ENCODE results near the gene TTC39A. TPM values are rescaled to one million over a fixed set of nuclear protein-coding genes. Genes with fewer than 3 reads are reported as not detected.

TTC39A gene
- total RNA-seq, 1 donor: 0.43 TPM

DNA sequence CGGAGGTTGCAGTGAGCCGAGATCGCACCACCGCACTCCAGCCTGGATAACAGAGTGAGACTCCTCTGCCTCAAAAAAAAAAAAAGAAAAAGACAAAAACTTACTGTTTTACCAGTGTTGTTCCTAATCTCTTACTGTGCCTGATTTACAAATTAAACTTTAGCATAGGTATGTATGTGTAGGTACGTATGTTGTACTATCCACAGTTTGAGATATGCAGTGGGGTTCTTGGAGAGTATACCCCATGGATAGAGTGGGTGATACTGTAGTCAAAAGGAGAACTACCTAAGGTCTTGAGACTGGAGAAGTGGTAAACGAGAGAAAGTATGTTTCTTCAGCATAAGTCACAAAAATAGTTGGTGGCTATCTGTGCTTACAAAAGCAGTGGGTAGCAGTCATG lies 55.7 kb downstream of the TTC39A start:
- no peak overlapping the region for H3K4me3 ChIP-seq (ENCODE audit: low read depth, low read length)
- no peak for DNase-seq (ENCODE audit: low read depth)
- TF ChIP-seq CTCF (IDR thresholded peaks at IDR 0.05; ENCODE audit: insufficient read depth, low read depth, low read length): no peak

DNA sequence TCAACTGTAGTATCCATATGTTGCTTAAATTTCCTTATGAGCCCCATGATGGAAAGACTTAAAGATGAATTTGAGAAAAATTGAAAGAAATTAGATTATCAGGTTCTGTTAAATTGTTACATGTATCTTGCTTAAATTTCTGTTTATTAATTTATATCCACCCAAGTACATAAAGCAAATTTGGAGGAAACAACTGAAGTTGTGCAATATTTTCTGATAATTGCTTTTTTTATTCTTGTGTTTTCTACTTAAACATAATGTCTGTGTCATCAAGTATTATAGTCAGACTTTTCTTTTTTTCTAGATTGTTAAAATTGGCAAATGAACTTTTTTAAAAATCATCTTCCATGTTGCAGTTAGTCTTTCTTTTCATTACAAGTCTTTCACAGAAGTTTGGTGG lies 57.4 kb downstream of the TTC39A start:
- TF ChIP-seq CTCF (IDR thresholded peaks at IDR 0.05; ENCODE audit: insufficient read depth, low read depth, low read length): no peak
- no peak for DNase-seq (ENCODE audit: low read depth)
- H3K4me3 ChIP-seq (ENCODE audit: low read depth, low read length): no peak overlapping the region

DNA sequence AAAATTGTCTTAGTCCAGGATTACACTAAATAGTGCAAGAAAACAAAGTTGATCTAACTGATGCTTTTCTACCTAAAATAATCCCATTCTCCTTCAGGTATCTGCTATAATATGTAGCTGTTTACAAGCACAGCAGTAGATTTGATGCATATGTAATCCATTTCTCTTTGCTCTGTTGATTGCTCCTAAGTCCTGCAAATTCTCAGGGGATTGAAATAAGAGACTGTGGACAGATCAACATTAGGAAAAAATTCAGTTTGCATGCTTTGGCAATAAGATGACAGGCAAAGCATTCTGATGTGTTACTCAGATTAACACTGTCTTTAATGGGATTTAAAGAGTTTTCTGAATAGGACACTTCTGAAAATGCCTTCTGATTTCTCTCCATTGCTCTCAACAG lies 59.6 kb downstream of the TTC39A start:
- TF ChIP-seq CTCF (IDR thresholded peaks at IDR 0.05; ENCODE audit: insufficient read depth, low read depth, low read length): no peak
- no peak overlapping the region for H3K4me3 ChIP-seq (ENCODE audit: low read depth, low read length)
- no peak for DNase-seq (ENCODE audit: low read depth)

DNA sequence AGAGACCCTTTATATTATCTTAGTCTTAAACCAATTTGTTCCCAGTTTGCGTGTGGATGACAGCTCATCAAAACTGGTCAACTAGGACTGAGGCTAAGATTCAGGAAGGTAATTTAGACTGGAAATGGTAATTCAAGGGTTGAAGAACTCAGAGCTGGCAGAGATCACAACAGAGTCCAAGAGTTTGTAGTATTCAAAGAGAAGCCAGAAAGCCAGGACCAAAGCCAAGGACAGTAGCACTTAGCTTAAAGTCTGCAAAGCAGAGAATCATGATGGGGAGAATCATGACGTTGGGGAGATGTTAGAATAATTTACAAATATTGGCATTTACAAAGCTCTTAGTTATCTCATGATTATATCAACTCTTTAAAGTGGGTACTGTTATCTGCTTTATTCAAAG lies 61.7 kb downstream of the TTC39A start:
- no peak overlapping the region for H3K4me3 ChIP-seq (ENCODE audit: low read depth, low read length)
- no peak for DNase-seq (ENCODE audit: low read depth)
- TF ChIP-seq CTCF (IDR thresholded peaks at IDR 0.05; ENCODE audit: insufficient read depth, low read depth, low read length): no peak

DNA sequence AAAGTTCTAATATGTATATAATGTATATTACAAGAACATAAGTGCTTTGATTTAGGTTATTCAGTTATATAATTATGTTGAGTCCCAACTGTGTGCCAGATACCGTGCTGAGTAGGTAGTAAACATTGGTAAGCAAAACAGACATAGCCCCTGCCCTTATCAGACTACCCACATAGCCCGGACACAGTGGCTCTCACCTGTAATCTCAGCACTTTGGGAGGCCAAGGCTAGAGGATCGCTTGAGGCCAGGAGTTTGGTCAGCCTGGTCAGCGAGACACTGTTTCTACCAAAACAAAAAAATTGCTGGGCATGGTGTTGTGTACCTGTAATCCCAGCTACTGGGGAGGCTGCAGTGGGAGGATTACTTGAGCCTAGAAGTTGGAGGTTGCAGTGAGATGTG lies 63.6 kb downstream of the TTC39A start:
- no peak overlapping the region for H3K4me3 ChIP-seq (ENCODE audit: low read depth, low read length)
- DNase-seq (ENCODE audit: low read depth): no peak
- no peak for TF ChIP-seq CTCF (IDR thresholded peaks at IDR 0.05; ENCODE audit: insufficient read depth, low read depth, low read length)

DNA sequence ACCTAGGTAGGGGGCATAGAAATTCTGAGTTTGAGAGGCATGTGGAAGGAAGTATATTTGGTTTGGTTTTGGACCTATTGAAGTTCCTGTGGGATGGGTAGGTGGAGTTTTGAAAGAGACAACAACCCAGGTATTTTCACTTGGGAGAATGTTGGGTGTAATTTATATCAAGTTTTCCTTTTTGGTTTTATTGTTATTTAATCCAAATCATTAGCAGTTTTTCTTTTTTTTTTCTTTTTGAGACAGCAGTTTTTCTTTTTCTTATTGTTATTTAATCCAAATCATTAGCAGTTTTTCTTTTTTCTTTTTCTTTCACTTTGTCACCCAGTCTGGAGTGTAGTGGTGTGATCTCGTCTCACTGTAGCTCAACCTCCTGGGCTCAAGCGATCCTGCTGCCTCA lies 64.2 kb downstream of the TTC39A start:
- no peak for TF ChIP-seq CTCF (IDR thresholded peaks at IDR 0.05; ENCODE audit: insufficient read depth, low read depth, low read length)
- DNase-seq (ENCODE audit: low read depth): no peak
- H3K4me3 ChIP-seq (ENCODE audit: low read depth, low read length): no peak overlapping the region

DNA sequence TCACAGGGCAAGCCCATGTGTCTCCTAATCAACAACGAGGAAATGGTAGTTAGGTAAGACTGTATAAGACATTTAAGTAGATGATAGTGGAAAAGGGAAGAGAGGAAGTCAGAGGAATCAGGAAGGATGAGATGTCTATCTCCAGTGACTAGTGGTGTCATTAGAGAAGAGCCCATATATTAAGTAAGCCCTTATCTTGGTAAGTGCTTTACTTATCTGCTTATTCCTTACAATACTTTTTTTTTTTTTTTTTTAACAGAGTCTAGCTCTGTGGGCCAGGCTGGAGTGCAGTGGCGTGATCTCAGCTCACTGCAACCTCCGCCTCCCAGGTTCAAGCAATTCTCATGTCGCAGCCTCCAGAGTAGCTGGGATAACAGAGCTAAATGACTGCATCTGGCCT lies 64.7 kb downstream of the TTC39A start:
- no peak for TF ChIP-seq CTCF (IDR thresholded peaks at IDR 0.05; ENCODE audit: insufficient read depth, low read depth, low read length)
- H3K4me3 ChIP-seq (ENCODE audit: low read depth, low read length): no peak overlapping the region
- DNase-seq (ENCODE audit: low read depth): no peak

Data from fibroblast of villous mesenchyme (primary cell).